Transverse colon (tissue), 4 donors: ENCODE measurements around the gene OTULIN.

Experiments used
- CTCF ChIP-seq, 5 experiments: fragments of 200-600 bp in 3 of 5; fragments of 450-650 bp in 2 of 5; sonication (generic) in 3 of 5; IDR thresholded peaks; 1 replicate in 2 of 5; 2 replicates in 3 of 5; pipeline ENCODE4 v1.5.1; 2016 to 2017; ENCODE audit warnings: antibody characterized with exemption in 5 of 5, inconsistent platforms in 3 of 5, mild to moderate bottlenecking in 2 of 5, moderate library complexity in 1 of 5
- EP300 ChIP-seq: sonication (generic); formaldehyde crosslinking; IDR thresholded peaks from one replicate; pipeline ENCODE4 v1.6.1; 2017; ENCODE audit warnings: antibody characterized with exemption, low read depth
- POLR2A ChIP-seq: fragments of 450-650 bp; IDR thresholded peaks from one replicate; pipeline ENCODE4 v1.6.1; 2016; ENCODE audit warnings: antibody characterized with exemption, mild to moderate bottlenecking, moderate library complexity
- POLR2AphosphoS5 ChIP-seq, 3 donors: sonication (generic); formaldehyde crosslinking; IDR thresholded peaks; one replicate each; pipeline ENCODE4 v1.6.1; 2016; ENCODE audit warnings: antibody characterized with exemption in 3 of 3

GRCh38 chr5:14640765-14641164, 23.8 kb upstream of the OTULIN start:
- TF ChIP-seq POLR2A (no peak), CTCF (IDR thresholded peaks at IDR 0.05) (no peak), POLR2AphosphoS5 (IDR thresholded peaks at IDR 0.05) (no peak), EP300 (no peak)
